Measurements from ENCODE around the gene COLEC12. TPM values are rescaled to one million over a fixed set of nuclear protein-coding genes. Genes with fewer than 3 reads are reported as not detected.
A peak's percentile ranks its signal among the peaks of the same experiment; 100 is the strongest.

Gene COLEC12
- total RNA-seq, 4 donors from 2014 or later = 20.2 to 81.3 (median 29.1) TPM

- DNase-seq = peak; percentile 36
- Histone ChIP-seq H3K4me3 (no peak overlapping the region), H3K27me3 (no peaks in the 10 kb centered on the region), H3K27ac (peak overlapping the region; percentile 36 to 66), H3K9me3 (no peaks in the 10 kb centered on the region), H3K36me3 (no peaks in the 10 kb centered on the region), H3K4me1 (no peaks in the 10 kb centered on the region)
- TF ChIP-seq CTCF (IDR thresholded peaks at IDR 0.05) (no peak), POLR2A (IDR thresholded peaks at IDR 0.05) (no peak)
- intact Hi-C loops (cut with DNase I; ENCODE audit: low total_unique reads) = no loop called here
Observed at GRCh38 chr18:395456-396250, 104.8 kb downstream of the COLEC12 start.

GRCh38 chr18:394987-395362 is 105.5 kb downstream of the COLEC12 start:
- H3K27ac ChIP-seq = peak overlapping the region; percentile 36 to 66
- no peak overlapping the region for H3K4me3 ChIP-seq
- intact Hi-C loops (cut with DNase I; ENCODE audit: low total_unique reads) = no loop called here
- H3K4me1 ChIP-seq = no peaks in the 10 kb centered on the region
- peak; percentile 37 to 42 for DNase-seq
- no peaks in the 10 kb centered on the region for H3K27me3 ChIP-seq
- H3K9me3 ChIP-seq = no peaks in the 10 kb centered on the region
- no peaks in the 10 kb centered on the region for H3K36me3 ChIP-seq
- TF ChIP-seq POLR2A (IDR thresholded peaks at IDR 0.05) (no peak), CTCF (IDR thresholded peaks at IDR 0.05) (no peak)

GRCh38 chr18:394262-394986 is 106.1 kb downstream of the COLEC12 start:
- intact Hi-C loops (cut with DNase I; ENCODE audit: low total_unique reads) = no loop called here
- DNase-seq = no peak
- no peaks in the 10 kb centered on the region for H3K36me3 ChIP-seq
- no peak for TF ChIP-seq CTCF (IDR thresholded peaks at IDR 0.05)
- no peak for TF ChIP-seq POLR2A (IDR thresholded peaks at IDR 0.05)
- H3K27me3 ChIP-seq = no peaks in the 10 kb centered on the region
- no peak overlapping the region for H3K4me3 ChIP-seq
- H3K27ac ChIP-seq = peak overlapping the region; percentile 18 to 36
- H3K9me3 ChIP-seq = no peaks in the 10 kb centered on the region
- no peaks in the 10 kb centered on the region for H3K4me1 ChIP-seq

- no peak for TF ChIP-seq POLR2A (IDR thresholded peaks at IDR 0.05)
- no peak for TF ChIP-seq CTCF (IDR thresholded peaks at IDR 0.05)
- Histone ChIP-seq H3K36me3 (no peaks in the 10 kb centered on the region), H3K4me3 (no peak overlapping the region), H3K27me3 (no peaks in the 10 kb centered on the region), H3K9me3 (no peaks in the 10 kb centered on the region), H3K27ac (peak overlapping the region in 1 of 2 donors; percentile 36), H3K4me1 (no peaks in the 10 kb centered on the region)
- intact Hi-C loops (cut with DNase I; ENCODE audit: low total_unique reads) = no loop called here
- no peak for DNase-seq
Observed at GRCh38 chr18:393574-393957, 106.9 kb downstream of the COLEC12 start.

- intact Hi-C loops (cut with DNase I; ENCODE audit: low total_unique reads) = no loop called here
Observed at GRCh38 chr18:392928-393573, 107.5 kb downstream of the COLEC12 start.

More at GRCh38 chr18:392928-393573, 107.5 kb downstream of the COLEC12 start:
- H3K4me1 ChIP-seq = no peaks in the 10 kb centered on the region
- no peaks in the 10 kb centered on the region for H3K36me3 ChIP-seq
- H3K9me3 ChIP-seq = no peaks in the 10 kb centered on the region
- no peak for DNase-seq
- TF ChIP-seq POLR2A (IDR thresholded peaks at IDR 0.05) (no peak), CTCF (IDR thresholded peaks at IDR 0.05) (no peak)
- no peak overlapping the region for H3K4me3 ChIP-seq
- no peak overlapping the region for H3K27ac ChIP-seq
- H3K27me3 ChIP-seq = no peaks in the 10 kb centered on the region
